ENCODE results near the gene FGD6. TPM values are rescaled to one million over a fixed set of nuclear protein-coding genes. Genes with fewer than 3 reads are reported as not detected.

FGD6 gene
- total and polyA plus RNA-seq, 2 of the 4 experiments (the other 2 are of a cell fraction), result 2.6 to 9.5 TPM

DNA sequence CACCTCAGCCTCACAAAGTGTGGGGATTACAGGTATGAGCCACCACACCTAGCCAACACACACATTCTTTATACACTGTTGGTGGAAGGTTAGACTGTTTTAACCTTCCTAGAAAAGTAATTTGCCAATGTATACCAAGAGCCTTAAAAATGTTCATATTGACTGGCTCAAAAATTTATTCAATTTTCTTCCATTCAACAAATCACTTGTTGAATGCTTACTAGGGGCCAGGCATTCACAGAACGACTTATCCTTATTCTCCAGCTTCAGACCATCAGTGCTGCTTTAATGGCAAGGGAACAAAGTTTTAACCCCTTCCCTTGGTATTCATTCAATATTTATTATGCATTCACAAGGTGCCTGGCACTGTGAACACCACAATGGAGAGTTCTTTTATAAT, 146.9 kb downstream of the FGD6 start:
- no peak overlapping the region for H4K5ac ChIP-seq (ENCODE audit: low read depth, low read length)
- H4K8ac ChIP-seq (ENCODE audit: low read depth in 2 of 2, low read length in 2 of 2), result no peak overlapping the region
- no peak overlapping the region for H3K4me2 ChIP-seq (ENCODE audit: low read depth, low read length)
- no CpG with 5 or more reads among the region's 1 CpG for WGBS, 2 experiments (ENCODE audit: extremely low coverage in 2 of 2, insufficient read length in 1 of 2)
- H2BK5ac ChIP-seq (ENCODE audit: low read depth, low read length, poor library complexity, severe bottlenecking), result no peak overlapping the region
- no peak overlapping the region for H3K18ac ChIP-seq (ENCODE audit: low read depth, low read length)
- H2AK5ac ChIP-seq (ENCODE audit: low read depth, low read length), result no peak overlapping the region
- in situ Hi-C loops (cut with MboI; ENCODE audit: low sequenced_read_pairs) (no loop called here), dilution Hi-C loops (cut with HindIII; ENCODE audit: low sequenced_read_pairs, unreplicated experiment) (no loop called here), intact Hi-C loops (cut with micrococcal nuclease) (loop anchor here (10.0 kb wide), 1 partner anchor 366 kb away; no protein-coding TSS in a partner anchor)
- no peak overlapping the region for H2BK120ac ChIP-seq (ENCODE audit: low read depth, low read length)
- DNase-seq (no peak), ATAC-seq (ENCODE audit: low read depth) (no peak)
- ChIA-PET CTCF (no interaction called here), POLR2A (ENCODE audit: unreplicated experiment) (interaction anchor here (0.6 kb wide), 1 partner anchor 1098 kb away, joined by 3 read pairs; no protein-coding TSS in a partner anchor)
- no TSS peak for BruUV-seq (replicated peaks)
- H4K20me1 ChIP-seq (ENCODE audit: insufficient read depth, low read length), result no peaks in the 10 kb centered on the region; the same call in 1 of the 2 replicates
- peaks cover 4% of the 10 kb centered on the region; the same call in 1 of the 2 replicates for H3K36me3 ChIP-seq (ENCODE audit: control insufficient read depth, insufficient read depth, low read length)
- peaks cover 8 to 36% of the 10 kb centered on the region in 2 experiments; a peak in 3 of 4 replicates for H3K79me1 ChIP-seq (ENCODE audit: low read depth in 1 of 2, low read length in 2 of 2)
- H3K27me3 ChIP-seq (ENCODE audit: control insufficient read depth, insufficient read depth, low read length), result no peaks in the 10 kb centered on the region
- no peaks in the 10 kb centered on the region for H3K4me1 ChIP-seq (ENCODE audit: control insufficient read depth, insufficient read depth, low read length)
- no peaks in the 10 kb centered on the region for H3K9me3 ChIP-seq (ENCODE audit: control insufficient read depth, insufficient read depth, low read length)
- no peak overlapping the region for H3K9ac ChIP-seq (ENCODE audit: low read depth, low read length)
- H2BK15ac ChIP-seq (ENCODE audit: low read depth, low read length), result no peak overlapping the region
- no peak overlapping the region for H3K4me3 ChIP-seq (ENCODE audit: insufficient read depth, low read depth, low read length)
- H3K23ac ChIP-seq (ENCODE audit: low read depth, low read length), result no peak overlapping the region
- no peak overlapping the region for H2BK20ac ChIP-seq (ENCODE audit: low read depth, low read length)
- H3K14ac ChIP-seq (replicated peaks; ENCODE audit: low read depth, low read length), result no peak overlapping the region
- no peak overlapping the region for H2AFZ ChIP-seq (replicated peaks; ENCODE audit: low read length, poor library complexity)
- H3K4ac ChIP-seq (ENCODE audit: low read depth, low read length), result no peak overlapping the region
- no peak overlapping the region for H3K27ac ChIP-seq (ENCODE audit: insufficient read depth, low read length)
- H4K91ac ChIP-seq (ENCODE audit: insufficient read depth, low read depth, low read length), result no peak overlapping the region
- H3K56ac ChIP-seq (ENCODE audit: extremely low read depth, insufficient read depth, low read length), result no peak overlapping the region
- H3K9me1 ChIP-seq (ENCODE audit: insufficient read depth, low read length), result no peaks in the 10 kb centered on the region; the same call in 1 of the 2 replicates
- H2AK9ac ChIP-seq (replicated peaks; ENCODE audit: low read depth, low read length, poor library complexity), result no peak overlapping the region
- TF ChIP-seq MAFK (IDR thresholded peaks at IDR 0.05; ENCODE audit: low read depth, low read length), result no peak
- no peak for TF ChIP-seq MXI1 (IDR thresholded peaks at IDR 0.05; ENCODE audit: borderline replicate concordance, low read depth, low read length)

All from IMR-90 (cell line).